Thoracic aorta (tissue), 2 donors: ENCODE measurements around the gene ROPN1. TPM values are rescaled to one million over a fixed set of nuclear protein-coding genes. Genes with fewer than 3 reads are reported as not detected.
"Not testable (repeated sequence)": the region's sequence is repeated elsewhere in the genome, so short reads cannot be mapped to it uniquely, and the experiment has no call there.

Source experiments
- ATAC-seq: fragments of 150-250 bp; one replicate; pipeline ENCODE4 v1.8.0; 2017; ENCODE audit warnings: low read depth; ENCODE audit not compliant: insufficient number of reproducible peaks, low FRiP score
- DNase-seq: peaks from one replicate; pipeline ENCODE4 v3.0.0-alpha.2; 2020; ENCODE audit warnings: low spot score
- H3K27ac ChIP-seq, 2 donors: fragments of 200-600 bp; sonication (generic); 1 replicate in 1 of 2; 2 replicates in 1 of 2; pipeline ENCODE4 v1.5.1; 2016; ENCODE audit warnings: mild to moderate bottlenecking in 2 of 2, moderate library complexity in 2 of 2
- H3K27me3 ChIP-seq: fragments of 200-600 bp; sonication (generic); replicated peaks from 2 replicates; pipeline ENCODE4 v1.6.0; 2016; ENCODE audit warnings: mild to moderate bottlenecking; ENCODE audit not compliant: insufficient read depth
- H3K36me3 ChIP-seq: fragments of 200-600 bp; sonication (generic); one replicate; pipeline ENCODE4 v1.5.1; 2016
- H3K4me1 ChIP-seq, 2 donors: fragments of 200-600 bp; sonication (generic); 1 replicate in 1 of 2; 2 replicates in 1 of 2; pipeline versions ENCODE4 v1.5.1 to v1.6.0; 2016; ENCODE audit warnings: low read depth in 2 of 2, mild to moderate bottlenecking in 1 of 2; ENCODE audit not compliant: control insufficient read depth in 1 of 2
- H3K4me3 ChIP-seq: fragments of 200-600 bp; sonication (generic); 2 replicates; pipeline ENCODE4 v1.5.1; 2016; ENCODE audit warnings: mild to moderate bottlenecking
- H3K9me3 ChIP-seq: fragments of 200-600 bp; sonication (generic); 2 replicates; pipeline ENCODE4 v1.5.1; 2016
- CTCF ChIP-seq: fragments of 200-600 bp; sonication (generic); IDR thresholded peaks from one replicate; pipeline ENCODE4 v1.5.1; 2019; ENCODE audit warnings: antibody characterized with exemption
- total RNA-seq, 2 donors: library from RNA; depleted of rRNA; stranded (reverse); fragments of >200 nt; gene quantifications; one replicate each; pipeline versions ENCODE4 v1.1.0 to v1.2.3, GENCODE V29; 2016

ROPN1 gene
- total RNA-seq = not detected

GRCh38 chr3:123991730-123992588, at the start of gene ROPN1:
ROPN1 (minus strand) TSS chr3:123992124; CDS start chr3:123980481, 11,643 bp downstream.
- Histone ChIP-seq H3K4me3 (peak within 1 kb of the TSS; percentile 59), H3K4me1 (peaks cover 13 to 25% of the 10 kb centered on the region in 2 donors)
- not testable (repeated sequence) for H3K36me3 ChIP-seq, H3K27me3 ChIP-seq, ATAC-seq, H3K9me3 ChIP-seq, DNase-seq, H3K27ac ChIP-seq

GRCh38 chr3:124041553-124041952, 49.6 kb upstream of the ROPN1 start:
- Histone ChIP-seq H3K27ac (no peak overlapping the region), H3K36me3 (no peaks in the 10 kb centered on the region), H3K9me3 (no peaks in the 10 kb centered on the region), H3K4me1 (peaks cover 30 to 71% of the 10 kb centered on the region in 2 donors), H3K4me3 (no peak overlapping the region), H3K27me3 (no peaks in the 10 kb centered on the region)
- TF ChIP-seq CTCF = no peak
- DNase-seq (no peak), ATAC-seq (no peak)

- Histone ChIP-seq H3K27ac (peak overlapping the region in 1 of 2 donors; percentile 18), H3K4me1 (peaks cover 20 to 64% of the 10 kb centered on the region in 2 donors), H3K27me3 (no peaks in the 10 kb centered on the region), H3K9me3 (no peaks in the 10 kb centered on the region), H3K36me3 (no peaks in the 10 kb centered on the region), H3K4me3 (no peak overlapping the region)
- no peak for TF ChIP-seq CTCF
- DNase-seq = no peak
- no peak for ATAC-seq
Measured at GRCh38 chr3:124037326-124037725, 45.4 kb upstream of the ROPN1 start.

- H3K9me3 ChIP-seq, H3K27me3 ChIP-seq, ATAC-seq, H3K36me3 ChIP-seq, DNase-seq: not testable (repeated sequence)
- Histone ChIP-seq H3K4me1 (peaks cover 14 to 62% of the 10 kb centered on the region in 2 donors), H3K4me3 (peak overlapping the region; percentile 84), H3K27ac (peak overlapping the region in 1 of 2 donors; percentile 81)
Measured at GRCh38 chr3:124036214-124036613, 44.3 kb upstream of the ROPN1 start.

- ATAC-seq (no peak), DNase-seq (no peak)
- Histone ChIP-seq H3K36me3 (no peaks in the 10 kb centered on the region), H3K4me3 (peak overlapping the region; percentile 84), H3K27ac (peak overlapping the region; percentile 33 to 81), H3K4me1 (peaks cover 14 to 56% of the 10 kb centered on the region in 2 donors), H3K27me3 (no peaks in the 10 kb centered on the region), H3K9me3 (no peaks in the 10 kb centered on the region)
- TF ChIP-seq CTCF = no peak
Measured at GRCh38 chr3:124035463-124036121, 43.7 kb upstream of the ROPN1 start.

- H3K27ac ChIP-seq = peak overlapping the region; percentile 81 to 93
- H3K4me1 ChIP-seq = peaks cover 9 to 48% of the 10 kb centered on the region in 2 donors
- ATAC-seq = no peak
- H3K27me3 ChIP-seq = no peaks in the 10 kb centered on the region
- H3K4me3 ChIP-seq = peak overlapping the region; percentile 84
- H3K36me3 ChIP-seq = no peaks in the 10 kb centered on the region
- no peak for DNase-seq
- H3K9me3 ChIP-seq = no peaks in the 10 kb centered on the region
- no peak for TF ChIP-seq CTCF
Measured at GRCh38 chr3:124034844-124035152, 42.9 kb upstream of the ROPN1 start.
